Stomach smooth muscle (tissue), 2 donors: ENCODE results near the gene NOTCH1.

Experiments used
- H3K27ac ChIP-seq: one replicate; pipeline ENCODE4 v1.7.0; 2013; ENCODE audit warnings: mild to moderate bottlenecking, low read length, inconsistent platforms
- H3K27me3 ChIP-seq, 2 donors: one replicate each; pipeline ENCODE4 v1.7.0; 2013; ENCODE audit warnings: low read length in 2 of 2; ENCODE audit not compliant: insufficient read depth in 2 of 2, control insufficient read depth in 1 of 2
- H3K36me3 ChIP-seq, 2 donors: one replicate each; pipeline ENCODE4 v1.7.0; 2013; ENCODE audit warnings: low read length in 2 of 2; ENCODE audit not compliant: control insufficient read depth in 2 of 2, insufficient read depth in 2 of 2
- H3K4me1 ChIP-seq: one replicate; pipeline ENCODE4 v1.7.0; 2013; ENCODE audit warnings: low read length; ENCODE audit not compliant: control insufficient read depth, insufficient read depth
- H3K4me3 ChIP-seq, 2 donors: one replicate each; pipeline ENCODE4 v1.7.0; 2013; ENCODE audit warnings: low read length in 2 of 2
- H3K9ac ChIP-seq, 2 donors: one replicate each; pipeline ENCODE4 v1.7.0; 2013; ENCODE audit warnings: low read length in 2 of 2, mild to moderate bottlenecking in 1 of 2
- H3K9me3 ChIP-seq, 2 donors: one replicate each; pipeline ENCODE4 v1.7.0; 2013; ENCODE audit warnings: low read length in 2 of 2; ENCODE audit not compliant: control insufficient read depth in 2 of 2
- donor health status: healthy.
- donor health status: Pancreatic carcinoma.

NOTCH1 gene

GRCh38 chr9:136494012-136494411 is 51.8 kb downstream of the NOTCH1 start:
- Histone ChIP-seq H3K27me3 (no peaks in the 10 kb centered on the region), H3K27ac (peak overlapping the region; percentile 31)

GRCh38 chr9:136493567-136493971 is 52.3 kb downstream of the NOTCH1 start:
- H3K27ac ChIP-seq: peak overlapping the region; percentile 31
- peaks cover 18 to 20% of the 10 kb centered on the region in 2 donors for H3K36me3 ChIP-seq
- H3K9ac ChIP-seq: no peak overlapping the region
- no peak overlapping the region for H3K4me3 ChIP-seq
- no peaks in the 10 kb centered on the region for H3K9me3 ChIP-seq
- peaks cover 21% of the 10 kb centered on the region for H3K4me1 ChIP-seq
- no peaks in the 10 kb centered on the region for H3K27me3 ChIP-seq

More at GRCh38 chr9:136494012-136494411, 51.8 kb downstream of the NOTCH1 start:
- H3K9me3 ChIP-seq: no peaks in the 10 kb centered on the region
- peaks cover 22 to 24% of the 10 kb centered on the region in 2 donors for H3K36me3 ChIP-seq
- no peak overlapping the region for H3K4me3 ChIP-seq
- H3K9ac ChIP-seq: no peak overlapping the region
- H3K4me1 ChIP-seq: peaks cover 21% of the 10 kb centered on the region

DNA sequence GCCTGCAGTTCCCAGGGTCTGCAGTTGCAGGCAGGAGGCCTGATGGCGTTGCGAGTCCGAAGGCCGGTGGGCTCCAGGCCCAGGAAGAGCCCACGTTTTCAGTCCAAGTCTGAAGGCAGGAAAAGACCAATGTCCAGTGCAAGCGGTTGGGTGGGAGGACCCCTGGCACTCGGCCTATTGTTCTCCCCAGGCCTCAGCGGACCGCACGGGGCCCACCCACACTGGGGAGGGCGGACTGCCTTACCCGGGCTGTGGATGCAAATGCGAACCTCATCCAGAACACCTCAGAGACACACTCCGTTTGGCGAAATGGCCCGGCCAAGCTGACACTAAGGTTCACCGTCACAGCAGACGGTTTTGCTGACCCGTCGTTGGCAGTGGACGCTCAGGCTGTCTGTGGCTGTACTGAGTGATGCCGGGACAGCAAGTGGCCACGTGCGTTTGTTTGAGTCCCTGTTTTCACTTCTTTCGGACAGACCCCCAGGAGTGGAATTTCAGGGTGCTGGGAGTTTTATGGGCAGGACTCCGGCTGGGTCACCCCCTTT is 52.8 kb downstream of the NOTCH1 start:
- Histone ChIP-seq H3K27me3 (no peaks in the 10 kb centered on the region), H3K27ac (no peak overlapping the region), H3K9me3 (no peaks in the 10 kb centered on the region), H3K9ac (no peak overlapping the region), H3K4me3 (no peak overlapping the region), H3K4me1 (peaks cover 21% of the 10 kb centered on the region), H3K36me3 (peaks cover 15 to 16% of the 10 kb centered on the region in 2 donors)

DNA sequence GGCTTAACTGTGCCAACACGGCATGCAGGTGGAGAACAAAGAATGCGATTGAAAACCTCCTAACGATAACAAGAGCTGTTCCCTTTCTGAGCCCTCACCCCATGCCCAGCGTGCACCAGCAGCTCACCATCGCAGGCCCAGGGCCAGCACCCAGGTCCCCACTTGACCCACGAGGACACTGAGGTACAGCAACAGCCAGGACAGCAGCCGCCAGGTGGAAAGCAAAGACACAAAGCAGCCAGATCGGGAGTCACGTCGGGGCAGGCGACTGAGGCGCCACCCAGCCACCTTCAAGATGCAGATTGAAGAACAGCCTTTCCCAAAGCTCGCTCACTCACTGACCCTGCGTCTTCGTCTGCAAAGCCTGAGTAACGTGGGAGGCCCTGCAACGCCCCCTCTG is 56.1 kb downstream of the NOTCH1 start:
- Histone ChIP-seq H3K4me3 (no peak overlapping the region), H3K27me3 (no peaks in the 10 kb centered on the region), H3K9me3 (no peaks in the 10 kb centered on the region), H3K4me1 (peaks cover 25% of the 10 kb centered on the region), H3K9ac (no peak overlapping the region), H3K27ac (no peak overlapping the region), H3K36me3 (no peaks in the 10 kb centered on the region)

- no peaks in the 10 kb centered on the region for H3K27me3 ChIP-seq
- no peaks in the 10 kb centered on the region for H3K9me3 ChIP-seq
- no peaks in the 10 kb centered on the region for H3K36me3 ChIP-seq
- H3K9ac ChIP-seq: no peak overlapping the region
- H3K4me3 ChIP-seq: no peak overlapping the region
- no peak overlapping the region for H3K27ac ChIP-seq
- H3K4me1 ChIP-seq: peaks cover 24% of the 10 kb centered on the region
These were observed 57.3 kb downstream of the NOTCH1 start for GRCh38 chr9:136488247-136489214.

GRCh38 chr9:136487672-136488071 is 58.2 kb downstream of the NOTCH1 start:
- Histone ChIP-seq H3K36me3 (no peaks in the 10 kb centered on the region), H3K27me3 (no peaks in the 10 kb centered on the region), H3K9ac (no peak overlapping the region), H3K4me3 (no peak overlapping the region), H3K27ac (no peak overlapping the region), H3K9me3 (no peaks in the 10 kb centered on the region), H3K4me1 (peaks cover 20% of the 10 kb centered on the region)

GRCh38 chr9:136486823-136487620 is 58.8 kb downstream of the NOTCH1 start:
- no peak overlapping the region for H3K9ac ChIP-seq
- no peaks in the 10 kb centered on the region for H3K36me3 ChIP-seq
- H3K4me3 ChIP-seq: no peak overlapping the region
- H3K4me1 ChIP-seq: peaks cover 20% of the 10 kb centered on the region
- no peaks in the 10 kb centered on the region for H3K9me3 ChIP-seq
- no peak overlapping the region for H3K27ac ChIP-seq
- H3K27me3 ChIP-seq: no peaks in the 10 kb centered on the region

DNA sequence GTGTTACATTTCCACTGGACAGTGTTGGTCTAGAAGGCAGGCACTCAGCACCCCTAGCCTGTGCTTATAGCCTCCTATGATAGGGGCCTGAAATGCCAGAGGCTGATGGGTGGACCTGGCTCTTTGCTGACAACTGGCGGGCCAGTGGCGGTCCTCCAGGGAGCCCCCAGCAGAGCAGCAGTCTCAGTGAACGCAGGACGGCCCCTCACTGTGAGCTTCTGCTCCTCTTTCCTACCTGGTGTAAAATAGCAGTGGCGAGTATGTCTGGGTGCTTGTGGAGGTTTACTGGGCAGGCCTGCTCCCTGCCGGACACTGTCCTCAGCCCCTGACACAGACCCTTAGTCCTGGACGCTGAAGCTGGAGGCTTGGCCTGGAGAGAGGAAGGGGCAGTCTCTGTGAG is 59.7 kb downstream of the NOTCH1 start:
- Histone ChIP-seq H3K27ac (no peak overlapping the region), H3K36me3 (no peaks in the 10 kb centered on the region), H3K9me3 (no peaks in the 10 kb centered on the region), H3K9ac (no peak overlapping the region), H3K4me1 (peaks cover 28% of the 10 kb centered on the region), H3K27me3 (no peaks in the 10 kb centered on the region), H3K4me3 (no peak overlapping the region)

- H3K4me1 ChIP-seq: peaks cover 28% of the 10 kb centered on the region
- H3K36me3 ChIP-seq: no peaks in the 10 kb centered on the region
- H3K9me3 ChIP-seq: no peaks in the 10 kb centered on the region
- no peak overlapping the region for H3K9ac ChIP-seq
- no peak overlapping the region for H3K27ac ChIP-seq
- no peak overlapping the region for H3K4me3 ChIP-seq
- no peaks in the 10 kb centered on the region for H3K27me3 ChIP-seq
These were observed 60.5 kb downstream of the NOTCH1 start for GRCh38 chr9:136485049-136486045.
